HCT116 (cell line): ENCODE data around the gene COX4I2. TPM values are rescaled to one million over a fixed set of nuclear protein-coding genes. Genes with fewer than 3 reads are reported as not detected.

Experiments
- ATAC-seq: fragments of 200-7000 bp; cut with Tn5 transposase; 2 replicates; pipeline ENCODE4 v1.9.1; 2020; ENCODE audit warnings: mild to moderate bottlenecking, moderate library complexity
- BruUV-seq: library from RNA; stranded (reverse); fragments of 400-500 nt; replicated peaks from 2 replicates; lab custom pipeline; 2021; lab: Mats Ljungman, UMichigan
- CTCF ChIA-PET: fragments of 300-600 bp; sonication (Branson Sonifier 250); formaldehyde crosslinking; loops from one replicate; lab custom pipeline; 2021; ENCODE audit warnings: antibody characterized with exemption; lab: Charles Lee
- POLR2A ChIA-PET: fragments of 300-600, 350-600 bp; sonication (Branson Sonifier 250); formaldehyde crosslinking; loops from one replicate; lab custom pipeline; 2021; ENCODE audit warnings: antibody characterized with exemption; lab: Charles Lee
- RAD21 ChIA-PET, 2 experiments: fragments of 300-600 bp; sonication (Branson Sonifier 250); formaldehyde crosslinking; loops; one replicate each; lab custom pipeline; 2023; ENCODE audit warnings: low total read pairs in 2 of 2; ENCODE audit not compliant: uncharacterized antibody in 2 of 2, unreplicated experiment in 2 of 2, low non-redundant PET in 1 of 2; lab: Charles Lee
- DNase-seq: peaks from one replicate; pipeline ENCODE4 v3.0.0-alpha.2; 2010; ENCODE audit warnings: low read depth, low spot score
- H2AFZ ChIP-seq: fragments of 200-600 bp; shearing (Covaris generic), sonication (generic); 2 replicates; pipeline ENCODE4 v1.6.1; 2017; ENCODE audit warnings: low read depth, mixed run types, mixed read lengths, antibody characterized with exemption, low read length; ENCODE audit not compliant: poor library complexity, severe bottlenecking
- H3K27ac ChIP-seq: 2 replicates; pipeline ENCODE4 v1.5.1; 2012; ENCODE audit warnings: low read depth, low read length
- H3K27me3 ChIP-seq: fragments of 200-600 bp; sonication (generic); 2 replicates; pipeline ENCODE4 v1.6.1; 2016; ENCODE audit warnings: mixed run types, low read length, mixed read lengths; ENCODE audit not compliant: insufficient read depth
- H3K36me3 ChIP-seq, 2 experiments: fragments of 200-500 bp in 1 of 2; fragments of 200-600 bp in 1 of 2; sonication (Bioruptor generic) in 1 of 2; sonication (generic) in 1 of 2; 2 replicates each; pipeline versions ENCODE4 v1.5.1 to v1.6.1; 2014 to 2016; ENCODE audit warnings: low read length in 2 of 2, inconsistent platforms in 1 of 2, mixed read lengths in 1 of 2, mixed run types in 1 of 2; ENCODE audit not compliant: insufficient read depth in 2 of 2, control insufficient read depth in 1 of 2
- H3K4me1 ChIP-seq, 2 experiments: fragments of 200-600 bp in 1 of 2; sonication (generic) in 1 of 2; 2 replicates each; pipeline versions ENCODE4 v1.5.1 to v1.6.1; 2012 to 2017; ENCODE audit warnings: low read length in 2 of 2, inconsistent platforms in 1 of 2, mild to moderate bottlenecking in 1 of 2, mixed read lengths in 1 of 2, mixed run types in 1 of 2, moderate library complexity in 1 of 2; ENCODE audit not compliant: insufficient read depth in 2 of 2, control insufficient read depth in 1 of 2
- H3K4me2 ChIP-seq: fragments of 200-600 bp; sonication (generic); 2 replicates; pipeline ENCODE4 v1.6.1; 2017; ENCODE audit warnings: mixed run types, low read length, mixed read lengths
- H3K4me3 ChIP-seq, 2 experiments: fragments of 200-600 bp in 1 of 2; sonication (generic) in 1 of 2; replicated peaks in 1 of 2; 2 replicates each; pipeline ENCODE4 v1.5.1; 2011 to 2016; ENCODE audit warnings: low read length in 2 of 2, control low read depth in 1 of 2, low read depth in 1 of 2, mild to moderate bottlenecking in 1 of 2, mixed read lengths in 1 of 2, mixed run types in 1 of 2
- H3K79me2 ChIP-seq: fragments of 200-600 bp; sonication (generic); 2 replicates; pipeline ENCODE4 v1.6.1; 2017; ENCODE audit warnings: mild to moderate bottlenecking, mixed run types, low read length, moderate library complexity, mixed read lengths; ENCODE audit not compliant: insufficient read depth
- H3K9ac ChIP-seq: fragments of 200-600 bp; sonication (generic); 2 replicates; pipeline ENCODE4 v1.6.1; 2016; ENCODE audit warnings: low read length, mixed read lengths
- H3K9me2 ChIP-seq: fragments of 200-600 bp; sonication (generic), shearing (Covaris generic); 2 replicates; pipeline ENCODE4 v1.6.1; 2017; ENCODE audit warnings: mixed run types, mild to moderate bottlenecking, moderate library complexity; ENCODE audit not compliant: insufficient read depth
- H3K9me3 ChIP-seq, 2 experiments: fragments of 200-500 bp in 1 of 2; fragments of 200-600 bp in 1 of 2; sonication (Bioruptor generic) in 1 of 2; sonication (generic) in 1 of 2; 2 replicates each; pipeline ENCODE4 v1.6.1; 2014 to 2017; ENCODE audit warnings: low read length in 2 of 2, mixed read lengths in 2 of 2, inconsistent platforms in 1 of 2, low read depth in 1 of 2, mild to moderate bottlenecking in 1 of 2, mixed run types in 1 of 2, moderate library complexity in 1 of 2; ENCODE audit not compliant: control insufficient read depth in 1 of 2, insufficient read depth in 1 of 2
- H4K20me1 ChIP-seq: fragments of 200-600 bp; sonication (generic), shearing (Covaris generic); 2 replicates; pipeline ENCODE4 v1.6.1; 2017; ENCODE audit warnings: mixed run types, mild to moderate bottlenecking, moderate library complexity; ENCODE audit not compliant: insufficient read depth
- CTCF ChIP-seq, 3 experiments: fragments of 200-600 bp in 1 of 3; sonication (generic) in 1 of 3; IDR thresholded peaks in 2 of 3; conservative IDR thresholded peaks in 1 of 3; 2 replicates each; pipeline ENCODE4 v1.5.1; 2012 to 2017; ENCODE audit warnings: low read depth in 2 of 3, low read length in 2 of 3, antibody characterized with exemption in 1 of 3, borderline replicate concordance in 1 of 3, control low read depth in 1 of 3, mild to moderate bottlenecking in 1 of 3, mixed read lengths in 1 of 3, mixed run types in 1 of 3, moderate library complexity in 1 of 3; ENCODE audit not compliant: insufficient read depth in 1 of 3
- EGR1 ChIP-seq: IDR thresholded peaks from 2 replicates; pipeline ENCODE4 v1.6.1; 2012; ENCODE audit warnings: low read depth
- FOSL1 ChIP-seq: IDR thresholded peaks from 2 replicates; pipeline ENCODE4 v1.6.1; 2012; ENCODE audit warnings: low read depth
- POLR2A ChIP-seq: IDR thresholded peaks from 2 replicates; pipeline ENCODE4 v1.7.0; 2011; ENCODE audit warnings: borderline replicate concordance; ENCODE audit not compliant: insufficient read depth, insufficient read length; ENCODE audit errors: extremely low read depth
- REST ChIP-seq: IDR thresholded peaks from 2 replicates; pipeline ENCODE4 v1.6.1; 2012; ENCODE audit warnings: low read depth
- SP1 ChIP-seq: IDR thresholded peaks from 2 replicates; pipeline ENCODE4 v1.6.1; 2012; ENCODE audit warnings: low read depth
- ZNF274 ChIP-seq: fragments of 200-500 bp; sonication (Bioruptor generic); IDR thresholded peaks from 2 replicates; pipeline ENCODE4 v1.6.1; 2014; ENCODE audit warnings: mild to moderate bottlenecking, low read depth, low read length, inconsistent platforms
- intact Hi-C: fragments of 100-400 bp; cut with micrococcal nuclease; formaldehyde crosslinking; loops from 2 replicates; pipeline ENCODE4 v1.10.0; 2022
- total RNA-seq: library from RNA; stranded (reverse); gene quantifications from one replicate; pipeline ENCODE4 v1.2.1, GENCODE V29; 2021; ENCODE audit not compliant: unreplicated experiment

The COX4I2 gene
- total RNA-seq, 1 experiment from 2014 or later = not detected

GRCh38 chr20:31691646-31692275, 54.0 kb downstream of the COX4I2 start:
- peaks cover 19 to 49% of the 10 kb centered on the region in 2 experiments for H3K36me3 ChIP-seq
- ChIA-PET RAD21 (no interaction called here), CTCF (interaction anchor here (0.8 to 2.1 kb wide), 2 partner anchors 30 to 32 kb away, joined by 5 to 9 read pairs; no protein-coding TSS in a partner anchor), POLR2A (interaction anchor here (1.2 to 1.5 kb wide), 2 partner anchors 32 kb away, joined by 3 read pairs; no protein-coding TSS in a partner anchor)
- TF ChIP-seq POLR2A (no peak), EGR1 (0 out of 2 replicates have a peak, but pooled peaks have one; percentile 9)
- peaks cover 99% of the 10 kb centered on the region for H3K79me2 ChIP-seq
- H3K9me3 ChIP-seq = no peaks in the 10 kb centered on the region
- peak overlapping the region; percentile 36 for H3K9ac ChIP-seq
- H3K4me2 ChIP-seq = peak overlapping the region; percentile 39
- intact Hi-C loops = no loop called here
- peaks cover 6% of the 10 kb centered on the region; the same call in 1 of the 2 replicates for H4K20me1 ChIP-seq
- H3K27ac ChIP-seq = peak overlapping the region; percentile 66
- H2AFZ ChIP-seq = no peak overlapping the region
- no peak overlapping the region for H3K4me3 ChIP-seq
- ATAC-seq (no peak), DNase-seq (no peak)
- BruUV-seq = no TSS peak
- H3K4me1 ChIP-seq = peaks cover 67 to 89% of the 10 kb centered on the region in 2 experiments
- no peaks in the 10 kb centered on the region for H3K27me3 ChIP-seq
- no peaks in the 10 kb centered on the region for H3K9me2 ChIP-seq

GRCh38 chr20:31693402-31693801, 55.7 kb downstream of the COX4I2 start:
- peaks cover 75 to 94% of the 10 kb centered on the region in 2 experiments for H3K4me1 ChIP-seq
- CTCF ChIA-PET = interaction anchor here (0.6 to 1.4 kb wide), 4 partner anchors 10 to 31 kb away, joined by 3 read pairs; no protein-coding TSS in a partner anchor
- peak overlapping the region; percentile 81; the same call in 1 of the 2 replicates for H3K27ac ChIP-seq
- intact Hi-C loops = no loop called here
- H3K27me3 ChIP-seq = no peaks in the 10 kb centered on the region
- no peaks in the 10 kb centered on the region for H3K9me3 ChIP-seq
- TF ChIP-seq REST (no peak), FOSL1 (no peak), SP1 (no peak), CTCF (IDR thresholded peaks at IDR 0.05 in 2 of 3, conservative IDR thresholded peaks at IDR 0.05 in 1 of 3; ENCODE audit: borderline replicate concordance in 1 of 3, insufficient read depth in 1 of 3, low read depth in 2 of 3, low read length in 2 of 3) (no peak), ZNF274 (no peak), POLR2A (no peak)
- H3K36me3 ChIP-seq = peaks cover 14 to 42% of the 10 kb centered on the region in 2 experiments; a peak in 3 of 4 replicates
- no peak for DNase-seq
- H2AFZ ChIP-seq = no peak overlapping the region
- RAD21 ChIA-PET = no interaction called here
- H3K4me3 ChIP-seq = no peak overlapping the region
- H4K20me1 ChIP-seq = peaks cover 5% of the 10 kb centered on the region; the same call in 1 of the 2 replicates
- H3K79me2 ChIP-seq = peaks cover 99% of the 10 kb centered on the region
- H3K9me2 ChIP-seq = no peaks in the 10 kb centered on the region
- no peak for ATAC-seq
- POLR2A ChIA-PET = interaction anchor here (0.6 to 1.5 kb wide), 3 partner anchors 20 to 1151 kb away, joined by 3 to 4 read pairs (median 4); no protein-coding TSS in a partner anchor
- peak overlapping the region; percentile 59 for H3K9ac ChIP-seq
- BruUV-seq = no TSS peak
- H3K4me2 ChIP-seq = peak overlapping the region; percentile 63; the same call in 1 of the 2 replicates
